Hematopoietic multipotent progenitor cell treated with erythropoietin and hydrocortisone succinate and interleukin-3 and kit ligand, for 6 days (in vitro differentiated cells): Measurements from ENCODE around the gene NOP16.

Experiments used
- DNase-seq: peaks from one replicate; pipeline ENCODE4 v3.0.0-alpha.2; 2015

NOP16 gene

DNA sequence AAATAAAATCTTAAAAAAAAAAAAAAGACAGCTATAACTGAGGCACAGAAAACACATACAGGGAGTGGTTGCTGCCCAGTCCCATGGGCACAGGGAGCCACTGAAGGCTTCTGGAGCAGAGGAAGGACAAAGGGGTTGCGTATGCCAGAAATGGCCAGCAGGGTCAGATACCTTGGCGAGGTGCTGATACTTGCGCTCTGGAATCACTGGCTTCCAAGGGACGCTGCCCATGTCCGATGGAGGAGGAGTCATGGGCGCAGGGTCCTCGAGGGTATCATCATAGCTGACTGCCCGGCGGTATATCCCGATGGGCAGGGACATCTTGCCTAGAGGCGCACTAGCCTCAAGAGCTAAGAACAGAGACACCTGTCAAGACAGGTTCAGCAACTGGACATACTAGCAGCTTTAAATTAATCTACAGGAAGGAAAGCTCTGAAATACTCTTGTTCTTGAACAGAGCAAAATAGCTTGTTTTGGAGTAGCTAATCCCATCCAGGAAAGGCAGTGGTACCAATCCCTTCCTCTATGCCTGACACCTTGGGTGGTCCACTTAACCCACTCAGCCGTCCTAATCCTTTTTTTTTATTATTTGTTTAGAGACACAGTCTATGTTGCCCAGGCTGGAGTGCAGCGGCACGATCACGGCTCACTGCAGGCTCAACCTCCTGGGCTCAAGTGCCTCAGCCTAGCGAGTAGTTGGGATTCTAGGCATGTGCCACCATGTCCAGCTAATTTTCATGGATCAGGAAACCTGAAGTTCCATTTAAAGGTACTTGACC, 32.8 kb downstream of the NOP16 start:
- no peak for DNase-seq

DNA sequence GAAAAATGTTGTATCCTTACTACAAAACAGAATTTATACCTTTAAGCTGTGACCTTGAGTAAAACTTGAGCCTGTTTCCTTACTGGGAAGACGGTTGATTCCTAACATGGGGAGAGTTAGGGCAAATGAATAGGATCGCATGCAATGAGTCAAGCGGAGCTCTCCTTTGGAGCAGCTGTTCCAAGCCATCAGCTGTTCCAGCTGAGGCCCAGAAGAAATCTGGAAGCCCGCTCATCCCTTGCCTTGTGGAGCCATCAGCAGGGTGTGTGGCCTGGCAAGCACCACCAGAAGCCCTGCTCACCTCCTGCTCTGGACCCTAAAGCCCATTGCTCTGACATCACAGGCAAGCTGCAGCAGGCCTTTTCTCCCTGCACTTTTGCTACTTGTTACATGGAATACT, 34.9 kb downstream of the NOP16 start:
- DNase-seq: no peak

DNA sequence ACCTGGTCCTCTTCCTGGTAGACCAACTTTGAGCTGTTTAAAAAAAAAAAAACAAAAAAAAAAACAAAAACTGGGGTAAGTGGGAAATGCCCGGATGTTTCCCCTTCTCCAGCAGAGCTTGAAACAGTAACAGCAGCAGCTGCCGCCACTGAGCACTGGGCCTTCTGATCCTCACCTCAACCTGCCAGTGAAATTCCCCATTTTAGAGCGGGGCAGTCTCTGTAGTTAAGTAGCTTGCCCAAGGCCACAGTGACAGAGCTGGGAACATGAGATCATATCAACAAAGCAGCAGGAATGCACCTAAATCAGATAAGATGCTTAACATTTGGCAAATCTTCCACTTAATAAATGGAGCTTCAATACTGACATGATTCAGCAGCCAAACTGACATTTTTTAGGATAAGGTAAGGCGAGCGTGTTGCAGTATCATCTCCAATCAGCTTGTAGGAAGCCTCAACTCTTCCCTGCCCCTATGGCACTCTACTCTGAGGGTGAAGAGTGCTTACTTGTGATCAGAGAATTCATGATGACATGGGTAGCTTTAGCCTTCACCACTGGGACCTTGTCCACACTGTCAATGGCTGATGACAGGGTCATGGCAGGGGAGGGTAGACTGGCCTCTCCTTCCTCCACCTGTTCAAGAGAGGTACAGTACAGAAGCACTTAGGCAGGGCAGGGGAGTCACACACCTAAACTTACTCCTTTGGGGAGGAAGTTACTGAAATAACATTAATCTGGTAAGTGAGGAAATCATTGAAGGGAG, 36.1 kb downstream of the NOP16 start:
- DNase-seq: no peak

DNA sequence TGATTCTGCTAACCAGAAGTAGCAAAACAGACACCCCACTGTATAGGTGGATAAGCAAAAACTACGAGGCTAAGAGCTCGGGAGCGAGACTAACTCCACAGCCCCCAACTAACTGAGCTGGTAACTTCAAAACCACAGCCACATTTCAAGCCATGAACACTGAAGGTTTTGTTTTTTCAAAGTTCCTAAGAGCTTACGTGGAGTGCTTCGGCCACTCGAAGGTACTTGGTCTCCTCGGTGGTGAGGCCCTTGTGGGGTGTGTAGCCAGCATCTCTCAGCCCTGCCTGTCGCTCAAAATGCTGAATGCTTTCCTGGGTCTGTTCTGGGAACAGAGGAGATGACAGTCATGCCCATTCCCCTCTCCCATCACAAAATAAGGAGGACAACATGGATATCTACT, 38.0 kb downstream of the NOP16 start:
- no peak for DNase-seq

DNA sequence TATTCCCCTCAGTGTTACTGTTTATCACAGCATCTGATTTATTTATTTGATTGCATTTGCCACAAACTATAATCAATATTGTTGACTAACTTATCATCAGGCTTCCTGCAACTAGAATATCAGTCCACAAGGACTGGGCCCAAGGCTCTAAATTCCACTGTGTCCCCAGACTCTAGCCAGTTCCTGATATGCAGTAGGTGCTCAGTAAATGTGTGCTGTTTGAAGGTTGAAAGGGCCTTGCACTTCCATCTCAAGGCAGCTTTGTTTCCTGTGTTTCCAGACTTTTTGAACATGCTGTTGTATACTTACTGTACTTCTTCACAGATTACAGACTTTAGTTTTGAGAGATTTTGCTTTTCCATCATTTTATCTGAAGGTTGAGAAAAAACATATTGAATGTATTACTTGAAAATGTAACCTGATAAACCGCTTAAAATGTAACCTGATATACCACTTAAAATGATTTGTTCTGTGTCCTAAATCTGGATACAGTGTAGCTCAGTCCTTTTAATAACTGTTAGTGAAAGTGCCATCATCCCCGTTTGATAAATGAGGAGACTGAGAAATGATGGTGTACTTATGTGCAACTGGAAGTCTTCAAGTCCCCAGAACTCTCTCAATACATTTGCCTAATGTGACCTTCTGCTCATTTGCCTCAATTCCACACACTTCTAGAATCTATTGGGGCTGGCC, 45.5 kb downstream of the NOP16 start:
- no peak for DNase-seq

DNA sequence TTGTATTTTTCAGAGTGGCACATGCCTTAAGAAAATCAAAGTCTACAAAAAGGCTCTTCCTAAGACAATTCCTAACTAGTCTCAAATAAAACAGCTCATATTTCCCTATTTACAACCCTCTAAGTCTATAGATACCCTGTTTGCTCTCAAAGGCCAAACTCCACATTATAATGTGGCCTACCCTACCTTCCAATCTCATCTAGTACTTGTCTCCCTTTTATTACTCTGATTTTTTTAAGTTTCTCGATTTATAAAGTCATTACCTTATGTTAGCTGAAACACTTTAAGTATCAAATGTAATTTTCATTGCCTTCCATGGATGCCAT, 46.3 kb downstream of the NOP16 start:
- DNase-seq: no peak

DNA sequence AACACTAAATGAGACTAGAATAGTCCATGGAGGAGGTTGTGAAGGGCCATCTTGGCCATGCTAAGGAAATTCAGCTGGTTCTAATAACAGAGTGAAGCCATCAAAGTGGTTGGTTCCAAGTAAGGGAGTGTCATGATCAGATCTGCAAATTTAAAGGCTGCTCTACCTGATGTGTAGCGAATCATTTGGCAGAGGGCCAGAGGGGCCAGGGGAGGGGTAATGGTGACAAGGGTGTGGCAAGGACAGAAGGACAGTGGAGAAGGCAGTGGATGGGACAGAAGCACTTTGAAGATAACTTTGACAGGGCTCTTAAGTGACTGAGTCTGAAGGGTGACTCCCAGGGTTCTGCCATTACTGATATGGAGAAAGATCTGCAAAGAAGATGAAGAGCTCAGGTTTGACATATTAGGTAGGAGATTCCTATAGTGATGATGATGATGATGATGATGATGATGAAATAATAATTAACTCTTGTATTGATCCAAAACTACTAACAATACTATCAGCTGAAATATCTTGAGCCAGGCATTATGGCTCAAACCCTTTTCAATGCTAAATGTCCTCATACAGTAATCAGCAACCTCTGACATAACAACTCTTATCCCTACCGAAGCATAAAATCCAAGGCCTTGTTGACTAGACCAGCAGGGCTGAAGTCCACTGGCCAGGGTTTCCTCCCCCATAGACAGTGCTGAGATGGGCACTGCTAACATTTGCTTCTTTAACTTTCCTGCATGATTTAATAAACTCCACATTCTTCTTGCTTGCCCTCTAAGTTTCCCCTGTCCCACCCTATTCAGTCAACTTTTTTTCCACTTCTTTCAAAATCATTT, 46.9 kb downstream of the NOP16 start:
- peak; percentile 55 for DNase-seq

DNA sequence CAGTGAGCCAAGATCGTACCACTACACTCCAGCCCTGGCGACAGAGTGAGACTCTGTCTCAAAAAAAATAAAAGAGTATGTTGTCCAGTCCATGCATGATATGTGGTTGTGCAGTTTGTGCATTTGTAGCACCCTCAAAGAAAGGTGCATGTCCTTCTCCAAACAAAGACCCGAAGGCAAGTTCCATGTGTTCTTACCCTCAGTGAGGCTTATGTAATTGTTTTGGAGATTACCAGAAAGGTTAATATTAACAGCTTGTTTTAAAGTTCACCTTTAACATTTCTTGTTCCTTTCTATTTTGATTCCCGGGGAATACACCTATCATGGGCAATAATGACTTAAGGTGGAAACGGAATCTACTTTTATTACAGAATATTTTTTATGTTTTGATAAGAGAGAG, 49.1 kb downstream of the NOP16 start:
- no peak for DNase-seq

DNA sequence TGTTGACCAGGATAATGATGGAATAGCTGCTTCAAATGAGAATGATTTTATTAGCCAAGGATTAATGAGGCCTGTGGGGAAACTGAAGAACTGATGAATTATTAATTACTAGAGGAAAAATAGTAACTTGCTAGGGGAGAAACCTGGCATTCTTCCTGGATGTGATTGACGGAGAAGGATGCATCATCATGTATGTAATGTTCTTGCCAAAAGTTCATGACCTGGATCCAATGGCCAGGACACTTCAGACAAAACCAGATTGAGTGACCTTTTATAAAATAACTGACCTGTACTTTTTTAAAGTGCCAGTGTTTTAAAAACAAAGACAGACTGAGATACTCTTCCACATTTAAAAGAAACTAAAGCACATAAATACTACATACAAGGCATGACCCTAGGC, 50.5 kb downstream of the NOP16 start:
- DNase-seq: no peak

DNA sequence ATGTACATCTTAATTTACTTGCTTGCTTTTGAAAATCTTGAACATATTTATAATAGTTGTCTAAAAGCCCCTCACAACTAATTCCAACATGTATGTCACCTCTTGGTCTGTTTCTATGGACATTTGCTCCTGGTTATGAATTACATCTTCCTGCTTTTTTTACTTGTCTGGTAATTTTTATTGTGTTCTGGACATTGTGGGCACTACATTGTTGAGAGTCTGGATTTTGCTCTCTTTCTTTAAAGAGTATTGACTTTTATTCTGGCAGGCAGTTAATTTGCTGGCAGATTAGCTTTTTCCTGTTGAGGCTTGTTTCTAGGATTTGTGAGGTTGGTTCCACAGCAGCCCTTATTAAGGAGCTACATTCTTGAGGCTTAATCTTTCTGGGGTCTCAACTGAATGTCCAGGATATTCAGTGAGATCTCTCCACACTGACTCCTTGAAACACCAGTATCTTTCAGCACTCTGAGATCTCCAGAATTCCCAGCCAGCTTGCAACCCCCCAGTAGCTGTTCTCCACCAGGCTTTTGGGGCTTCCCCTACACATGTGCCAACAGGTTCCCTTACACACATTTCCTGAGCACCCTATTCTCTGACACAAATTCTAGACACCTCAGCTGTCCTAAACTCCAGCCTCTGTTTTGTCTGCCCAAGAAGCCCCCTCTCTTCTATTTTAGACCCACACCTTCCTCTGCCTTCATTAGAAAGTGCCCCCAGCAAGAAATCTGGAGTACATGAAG, 54.2 kb downstream of the NOP16 start:
- DNase-seq: no peak
